NCI-H345 treated with DMSO at 0.1 percent for 48 hours (cell line): ENCODE results near the gene PWWP2B.

Experiments
- DNase-seq: peaks from one replicate; lab custom pipeline; 2025; ENCODE audit not compliant: unreplicated experiment; lab: John Stamatoyannopoulos, UW

PWWP2B gene

DNA sequence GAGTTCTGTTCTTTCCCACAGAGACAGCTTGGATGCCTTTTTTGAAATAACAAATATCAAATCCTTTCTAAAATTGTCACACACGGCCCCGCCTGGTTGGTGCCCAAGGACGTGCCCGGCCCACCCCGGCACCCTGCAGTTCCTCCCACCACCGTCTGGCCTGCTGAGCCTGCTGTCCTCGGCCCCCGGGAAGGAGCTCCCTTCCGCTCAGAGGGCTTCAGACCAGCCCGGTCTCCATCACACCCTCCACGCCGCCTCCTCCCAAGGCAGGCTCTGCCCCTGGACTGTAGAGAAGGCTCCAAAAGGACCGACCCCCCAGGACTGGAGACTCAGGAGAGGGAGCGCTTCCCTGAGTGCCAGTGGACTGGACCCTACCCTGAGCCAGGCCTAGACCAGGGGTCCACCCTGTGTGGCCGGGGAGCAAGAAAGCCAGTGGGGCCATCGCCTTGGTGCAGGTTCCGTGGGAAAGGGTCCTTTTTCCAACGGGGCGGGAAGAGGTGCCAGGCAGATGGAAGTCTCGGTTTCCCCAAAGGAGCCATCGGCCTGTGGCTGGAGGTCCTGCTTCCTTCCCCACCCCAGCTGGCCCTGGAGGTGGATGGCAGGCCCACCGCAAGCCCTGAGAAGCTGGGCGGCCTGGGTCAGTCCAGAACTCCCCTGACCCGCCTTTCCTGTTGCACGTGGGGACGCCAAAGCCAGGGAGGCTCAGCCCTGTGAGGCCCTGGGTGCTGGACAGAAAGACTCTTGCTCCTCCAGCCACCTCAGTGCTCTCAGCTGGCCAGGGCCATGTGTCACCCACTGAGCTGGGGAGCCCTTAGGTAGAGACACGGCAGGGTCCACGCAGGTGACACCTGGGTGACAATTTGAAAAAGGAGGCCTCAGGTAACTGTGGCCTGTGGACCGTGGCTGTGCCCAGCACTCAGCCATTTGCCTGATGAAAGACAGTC, 69.8 kb downstream of the PWWP2B start:
- no peak for DNase-seq
